ENCODE measurements around the gene USP21. TPM values are rescaled to one million over a fixed set of nuclear protein-coding genes. Genes with fewer than 3 reads are reported as not detected.
A peak's percentile ranks its signal among the peaks of the same experiment; 100 is the strongest.

Gene USP21
- total RNA-seq, 1 donor from 2014 or later, result 45.7 TPM

- TF ChIP-seq CTCF (conservative IDR thresholded peaks at IDR 0.05), result no peak
- H3K36me3 Mint-ChIP-seq, result peaks cover 20% of the 10 kb centered on the region
- peaks cover 22% of the 10 kb centered on the region for H3K4me1 Mint-ChIP-seq (ENCODE audit: unreplicated experiment)
- H3K9me3 Mint-ChIP-seq, result no peaks in the 10 kb centered on the region
- no peak overlapping the region for H3K4me3 Mint-ChIP-seq
- H3K27ac Mint-ChIP-seq, result peak overlapping the region; percentile 88
- DNase-seq (ENCODE audit: extremely low spot score, unreplicated experiment), result no peak
- H3K27me3 Mint-ChIP-seq, result no peaks in the 10 kb centered on the region
Observed at GRCh38 chr1:161131523-161132409, 27.5 kb upstream of the USP21 start.

DNA sequence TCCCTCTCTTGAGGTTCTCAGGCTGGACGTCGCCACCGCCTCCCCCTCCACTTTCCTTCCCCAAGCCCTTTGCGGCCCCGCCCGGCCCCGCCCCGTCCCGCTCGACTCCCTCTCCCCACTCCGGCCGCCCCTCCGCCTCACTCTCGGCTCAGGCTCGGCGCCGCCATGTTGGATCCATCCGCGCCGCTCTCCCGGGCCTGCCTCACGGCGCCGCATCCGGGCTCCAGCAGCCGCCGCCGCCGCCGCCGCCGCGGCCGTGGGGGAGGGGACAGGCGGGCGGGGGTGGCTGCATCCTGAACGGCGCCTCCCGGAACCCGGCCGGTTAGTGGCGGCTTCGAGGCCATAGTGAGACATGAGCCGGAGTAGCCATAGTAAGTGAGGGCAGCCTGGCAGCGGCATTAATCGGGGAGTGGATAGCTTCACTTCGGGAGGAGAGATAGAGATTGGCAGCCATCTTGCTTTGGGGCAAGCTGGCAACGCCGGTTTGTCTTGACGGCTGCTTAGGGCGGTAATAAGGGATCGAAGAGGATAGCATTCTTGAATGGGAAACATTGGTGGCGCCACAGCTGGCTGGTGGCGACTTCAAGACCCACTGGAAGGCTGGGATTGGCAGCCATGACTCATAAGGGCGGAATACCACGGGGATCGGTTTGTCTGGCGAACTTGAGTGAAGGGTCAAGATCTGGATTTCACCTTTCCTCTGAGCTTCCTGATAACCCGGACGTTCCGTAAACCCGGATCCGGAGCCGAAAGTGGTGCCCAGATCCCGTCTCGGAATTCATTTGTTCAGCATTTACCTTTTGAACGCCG, 26.7 kb upstream of the USP21 start, which contains the start of gene DEDD:
TSS of gene DEDD (minus strand) at position 258 of the 810 bp plus-strand sequence. CDS start 8,205 bp downstream, outside the sequence.
- H3K27ac Mint-ChIP-seq, result peak within 1 kb of the TSS; percentile 88
- H3K4me3 Mint-ChIP-seq, result no peak within 1 kb of the TSS
- peaks cover 13% of the 10 kb centered on the region for H3K36me3 Mint-ChIP-seq
- no peaks in the 10 kb centered on the region for H3K27me3 Mint-ChIP-seq
- H3K9me3 Mint-ChIP-seq, result no peaks in the 10 kb centered on the region
- DNase-seq (ENCODE audit: extremely low spot score, unreplicated experiment), result peak; percentile 90
- peak; percentile 26 for TF ChIP-seq CTCF (conservative IDR thresholded peaks at IDR 0.05)
- H3K4me1 Mint-ChIP-seq (ENCODE audit: unreplicated experiment), result peaks cover 22% of the 10 kb centered on the region

- Mint-ChIP-seq H3K4me3 (no peak overlapping the region), H3K4me1 (ENCODE audit: unreplicated experiment) (peaks cover 27% of the 10 kb centered on the region), H3K9me3 (no peaks in the 10 kb centered on the region), H3K27ac (no peak overlapping the region), H3K27me3 (no peaks in the 10 kb centered on the region), H3K36me3 (peaks cover 8% of the 10 kb centered on the region)
- no peak for TF ChIP-seq CTCF (conservative IDR thresholded peaks at IDR 0.05)
- DNase-seq (ENCODE audit: extremely low spot score, unreplicated experiment), result no peak
Observed at GRCh38 chr1:161133220-161133740, 26.0 kb upstream of the USP21 start.

DNA sequence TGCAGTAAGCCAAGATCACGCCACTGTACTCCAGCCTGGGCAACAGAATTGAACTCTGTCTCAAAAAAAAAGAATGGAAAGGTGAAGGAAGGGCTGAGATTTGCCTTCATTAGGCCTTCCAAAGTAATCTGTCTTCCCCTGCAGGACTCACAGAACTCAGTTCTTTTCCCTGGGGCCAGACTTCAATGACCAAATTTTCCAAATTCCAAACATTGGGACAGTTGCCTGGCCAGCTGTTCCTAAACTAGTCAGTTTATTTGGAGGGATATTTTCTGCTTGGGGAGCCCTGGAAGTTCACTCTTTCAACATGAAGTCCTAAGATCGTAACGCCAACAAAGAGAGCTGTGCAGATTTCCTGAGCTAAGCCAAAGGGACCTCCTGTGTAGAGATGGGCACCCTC, 21.4 kb upstream of the USP21 start:
- peak overlapping the region; percentile 34 for H3K27ac Mint-ChIP-seq
- no peak for TF ChIP-seq CTCF (conservative IDR thresholded peaks at IDR 0.05)
- no peak for DNase-seq (ENCODE audit: extremely low spot score, unreplicated experiment)
- H3K36me3 Mint-ChIP-seq, result no peaks in the 10 kb centered on the region
- peaks cover 11% of the 10 kb centered on the region for H3K4me1 Mint-ChIP-seq (ENCODE audit: unreplicated experiment)
- no peaks in the 10 kb centered on the region for H3K27me3 Mint-ChIP-seq
- no peak overlapping the region for H3K4me3 Mint-ChIP-seq
- H3K9me3 Mint-ChIP-seq, result no peaks in the 10 kb centered on the region

DNA sequence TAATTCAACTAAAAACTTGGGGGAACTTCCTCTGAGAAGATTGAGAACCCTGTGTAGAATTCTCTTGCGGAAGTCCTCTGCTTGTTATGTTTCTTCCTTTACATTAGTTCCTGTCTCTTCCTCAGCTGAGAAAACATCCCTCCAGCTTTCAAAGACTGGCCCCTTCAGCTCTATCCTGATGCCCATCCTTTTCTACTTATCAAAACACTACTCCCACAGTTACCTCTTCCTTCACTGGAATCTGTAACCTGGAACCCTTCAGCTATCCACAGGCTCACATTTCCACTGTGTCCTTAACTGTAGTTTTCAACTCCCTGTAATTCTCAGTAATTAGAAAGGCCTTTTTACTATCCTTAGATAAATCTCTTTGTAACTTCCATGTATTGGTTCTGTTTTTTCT, 20.9 kb upstream of the USP21 start:
- Mint-ChIP-seq H3K36me3 (no peaks in the 10 kb centered on the region), H3K27me3 (no peaks in the 10 kb centered on the region), H3K9me3 (no peaks in the 10 kb centered on the region), H3K27ac (no peak overlapping the region), H3K4me1 (ENCODE audit: unreplicated experiment) (peaks cover 11% of the 10 kb centered on the region), H3K4me3 (no peak overlapping the region)
- DNase-seq (ENCODE audit: extremely low spot score, unreplicated experiment), result no peak
- TF ChIP-seq CTCF (conservative IDR thresholded peaks at IDR 0.05), result no peak
